Measurements from ENCODE around the gene RXRB.
A peak's percentile ranks its signal among the peaks of the same experiment; 100 is the strongest.

RXRB gene

DNA sequence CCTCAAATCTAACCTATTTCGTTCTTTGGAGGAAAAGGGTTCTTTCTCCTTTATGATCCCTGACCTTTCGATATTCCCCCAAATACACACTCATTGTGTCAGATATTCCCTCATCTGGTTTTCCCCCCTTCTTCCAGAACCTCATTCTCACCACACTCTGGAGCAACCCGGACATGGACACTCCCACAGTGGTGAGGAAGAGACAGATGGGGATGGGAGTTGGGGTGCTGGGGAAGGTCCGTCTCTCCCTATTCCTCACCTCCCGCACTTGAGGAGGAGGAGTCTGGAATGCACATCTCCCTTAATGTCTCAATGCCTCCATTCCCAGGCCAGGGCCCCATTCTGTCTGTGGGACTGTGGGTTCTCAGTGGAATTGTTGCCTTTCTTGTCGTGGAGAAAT is 1.5 kb upstream of the RXRB start:
- TF ChIP-seq, protein P1, sequence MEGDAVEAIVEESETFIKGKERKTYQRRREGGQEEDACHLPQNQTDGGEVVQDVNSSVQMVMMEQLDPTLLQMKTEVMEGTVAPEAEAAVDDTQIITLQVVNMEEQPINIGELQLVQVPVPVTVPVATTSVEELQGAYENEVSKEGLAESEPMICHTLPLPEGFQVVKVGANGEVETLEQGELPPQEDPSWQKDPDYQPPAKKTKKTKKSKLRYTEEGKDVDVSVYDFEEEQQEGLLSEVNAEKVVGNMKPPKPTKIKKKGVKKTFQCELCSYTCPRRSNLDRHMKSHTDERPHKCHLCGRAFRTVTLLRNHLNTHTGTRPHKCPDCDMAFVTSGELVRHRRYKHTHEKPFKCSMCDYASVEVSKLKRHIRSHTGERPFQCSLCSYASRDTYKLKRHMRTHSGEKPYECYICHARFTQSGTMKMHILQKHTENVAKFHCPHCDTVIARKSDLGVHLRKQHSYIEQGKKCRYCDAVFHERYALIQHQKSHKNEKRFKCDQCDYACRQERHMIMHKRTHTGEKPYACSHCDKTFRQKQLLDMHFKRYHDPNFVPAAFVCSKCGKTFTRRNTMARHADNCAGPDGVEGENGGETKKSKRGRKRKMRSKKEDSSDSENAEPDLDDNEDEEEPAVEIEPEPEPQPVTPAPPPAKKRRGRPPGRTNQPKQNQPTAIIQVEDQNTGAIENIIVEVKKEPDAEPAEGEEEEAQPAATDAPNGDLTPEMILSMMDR (conservative IDR thresholded peaks at IDR 0.05; ENCODE audit: low read depth, low read length): no peak
- peak overlapping the region; percentile 95 for H3K4me3 ChIP-seq (ENCODE audit: low read length)
- DNase-seq (ENCODE audit: low read depth): no peak

- TF ChIP-seq, protein P1 (conservative IDR thresholded peaks at IDR 0.05; ENCODE audit: low read depth, low read length): peak; percentile 7
- H3K4me3 ChIP-seq (ENCODE audit: low read length): peak overlapping the region; percentile 95
- no peak for DNase-seq (ENCODE audit: low read depth)
Measured at GRCh38 chr6:33201147-33201545, 681 bp upstream of the RXRB start.

DNA sequence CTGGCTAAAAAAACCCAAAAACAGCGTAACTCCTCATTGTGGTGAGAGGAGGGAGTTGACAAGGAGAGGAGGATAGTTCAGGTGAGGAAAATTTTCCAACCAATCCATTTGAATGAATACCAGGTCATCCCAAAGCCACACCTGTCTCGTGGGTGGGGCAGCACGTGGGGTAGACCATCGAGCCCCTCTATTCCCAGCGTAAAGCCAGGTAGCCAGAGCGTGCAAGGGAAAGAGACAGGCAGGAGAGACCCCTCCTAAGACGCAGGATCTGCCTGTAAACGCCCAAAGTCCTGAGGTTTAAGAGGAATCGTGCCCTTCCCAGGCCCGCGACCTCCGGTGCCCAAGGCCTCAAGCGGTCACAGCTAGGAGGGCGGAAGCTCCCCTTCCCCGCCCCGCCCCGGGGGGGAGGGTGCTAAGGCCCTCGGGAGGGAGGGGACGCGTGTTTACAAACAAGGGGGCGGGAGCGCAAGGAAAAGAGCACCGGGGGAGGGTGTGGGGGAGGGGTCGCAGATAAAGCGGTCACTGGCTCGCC is 712 bp downstream of the RXRB start:
- no peak for DNase-seq (ENCODE audit: low read depth)
- TF ChIP-seq, protein P1 (conservative IDR thresholded peaks at IDR 0.05; ENCODE audit: low read depth, low read length): no peak
- peak overlapping the region; percentile 95 for H3K4me3 ChIP-seq (ENCODE audit: low read length)

GRCh38 chr6:33198853-33199436 is 1.5 kb downstream of the RXRB start:
- DNase-seq (ENCODE audit: low read depth): no peak
- H3K4me3 ChIP-seq (ENCODE audit: low read length): peak overlapping the region; percentile 95
- TF ChIP-seq, protein P1 (conservative IDR thresholded peaks at IDR 0.05; ENCODE audit: low read depth, low read length): no peak

DNA sequence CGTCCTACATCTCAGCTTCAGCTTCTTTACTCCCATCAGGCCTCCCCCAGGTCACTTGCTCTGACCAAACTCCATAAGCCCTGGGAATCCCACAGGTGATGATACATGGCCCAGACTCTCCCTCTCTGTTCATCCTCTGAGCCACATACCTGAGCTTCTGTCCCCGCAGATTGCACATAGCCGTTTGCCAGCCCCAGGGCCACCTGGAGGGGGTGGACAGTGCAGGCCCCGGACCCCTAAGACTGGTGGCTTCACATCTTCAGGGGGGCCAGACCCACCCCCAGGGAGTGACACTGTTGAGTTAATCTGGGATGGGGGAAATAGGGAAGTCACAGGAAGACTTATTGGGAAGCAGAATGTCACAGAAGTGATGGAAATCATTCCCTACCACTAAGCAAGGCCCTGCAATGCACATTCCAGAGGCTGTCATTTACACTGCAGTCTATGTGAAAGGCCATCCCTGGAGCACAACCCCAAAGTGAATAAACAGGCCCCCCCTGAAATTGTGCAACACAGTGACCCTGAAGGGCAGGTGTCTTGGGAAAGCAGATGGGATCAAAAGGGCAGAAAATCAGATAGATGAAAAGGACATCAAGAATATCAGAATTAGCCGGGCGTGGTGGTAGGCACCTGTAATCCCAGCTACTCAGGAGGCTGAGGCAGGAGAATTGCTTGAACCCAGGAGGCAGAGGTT is 2.2 kb downstream of the RXRB start:
- no peak overlapping the region for H3K4me3 ChIP-seq (ENCODE audit: low read length)
- TF ChIP-seq, protein P1 (conservative IDR thresholded peaks at IDR 0.05; ENCODE audit: low read depth, low read length): no peak
- no peak for DNase-seq (ENCODE audit: low read depth)

DNA sequence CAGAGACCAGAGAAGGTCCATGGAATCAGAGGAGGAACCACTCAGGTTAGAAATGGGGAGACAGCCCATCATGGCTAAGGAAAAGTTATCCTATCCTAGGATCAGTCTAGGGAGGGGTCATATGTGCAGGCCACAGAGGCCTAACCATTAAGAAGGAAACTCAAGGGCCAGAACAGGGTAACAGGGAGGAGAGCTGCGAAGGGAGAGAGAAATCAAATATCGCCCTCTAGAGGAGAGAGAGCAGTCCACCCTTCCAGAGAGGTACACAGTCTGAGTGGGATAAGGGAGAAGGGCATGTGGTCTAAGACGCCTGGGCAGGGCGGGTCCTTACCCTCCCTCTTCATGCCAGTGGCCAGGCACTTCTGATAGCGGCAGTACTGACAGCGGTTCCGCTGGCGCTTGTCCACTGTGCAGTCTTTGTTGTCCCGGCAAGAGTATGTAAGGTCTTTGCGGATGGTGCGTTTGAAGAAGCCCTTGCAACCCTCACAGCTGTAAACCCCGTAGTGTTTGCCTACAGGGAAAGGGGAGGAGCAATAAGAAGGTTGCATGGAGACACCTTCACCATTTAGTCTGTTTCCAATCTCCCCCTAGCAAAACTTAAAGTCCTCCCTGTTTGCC is 2.9 kb downstream of the RXRB start:
- no peak overlapping the region for H3K4me3 ChIP-seq (ENCODE audit: low read length)
- TF ChIP-seq, protein P1 (conservative IDR thresholded peaks at IDR 0.05; ENCODE audit: low read depth, low read length): peak; percentile 83
- DNase-seq (ENCODE audit: low read depth): peak; percentile 45

Measured in retinal pigment epithelial cell (primary cell).